HG03521 (cell line): ENCODE data around the gene PRM2.

Experiments used
- ATAC-seq: cut with Tn5 transposase; IDR thresholded peaks from one replicate; pipeline ENCODE4 v1.9.1; 2021; ENCODE audit warnings: mild to moderate bottlenecking, moderate library complexity; ENCODE audit not compliant: unreplicated experiment

The PRM2 gene

DNA sequence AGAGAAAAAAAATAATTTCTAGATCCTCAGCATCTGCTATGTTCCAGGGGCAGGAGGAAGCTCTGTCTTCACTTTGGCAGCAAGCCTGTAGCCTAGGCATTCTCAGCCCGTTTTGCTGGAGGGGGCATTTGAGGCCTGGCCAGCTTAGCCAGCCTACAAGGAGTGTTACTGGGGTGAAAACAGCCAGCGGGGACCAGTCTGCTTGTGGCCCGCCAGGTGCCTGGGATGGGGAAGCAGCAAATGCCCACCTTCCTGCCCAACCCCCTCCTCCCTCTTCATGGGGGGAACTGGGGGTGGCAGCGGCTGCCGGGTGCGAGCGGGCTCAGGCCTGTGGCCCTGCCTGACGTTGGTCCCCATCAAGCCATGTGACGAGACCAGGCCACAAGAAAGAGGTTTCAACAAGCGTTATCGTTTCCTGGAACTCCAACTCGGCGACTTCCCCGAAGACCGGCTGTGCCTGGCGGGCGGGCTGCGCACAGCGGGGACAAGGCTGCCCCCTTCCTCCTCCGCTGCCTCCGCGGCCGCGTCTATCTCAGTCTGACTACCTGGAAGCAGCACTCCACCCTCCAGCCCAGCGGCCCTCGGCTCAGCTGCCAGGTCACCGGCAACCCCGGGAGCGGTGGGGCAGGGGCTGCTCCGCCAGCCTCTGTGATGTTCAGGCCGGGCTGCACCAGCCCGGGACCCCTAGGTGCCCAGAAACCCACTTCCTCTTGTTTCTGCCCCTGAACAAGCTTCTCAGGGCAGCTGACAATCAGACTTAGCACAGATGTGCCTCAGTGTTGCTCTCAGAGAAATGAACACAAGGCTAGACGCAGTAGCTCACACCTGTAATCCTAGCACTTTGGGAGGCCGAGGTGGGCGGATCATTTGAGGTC, 43.2 kb downstream of the PRM2 start:
- ATAC-seq, result peak; percentile 56

- ATAC-seq, result no peak
Measured at GRCh38 chr16:11232302-11232851, 43.9 kb downstream of the PRM2 start.

DNA sequence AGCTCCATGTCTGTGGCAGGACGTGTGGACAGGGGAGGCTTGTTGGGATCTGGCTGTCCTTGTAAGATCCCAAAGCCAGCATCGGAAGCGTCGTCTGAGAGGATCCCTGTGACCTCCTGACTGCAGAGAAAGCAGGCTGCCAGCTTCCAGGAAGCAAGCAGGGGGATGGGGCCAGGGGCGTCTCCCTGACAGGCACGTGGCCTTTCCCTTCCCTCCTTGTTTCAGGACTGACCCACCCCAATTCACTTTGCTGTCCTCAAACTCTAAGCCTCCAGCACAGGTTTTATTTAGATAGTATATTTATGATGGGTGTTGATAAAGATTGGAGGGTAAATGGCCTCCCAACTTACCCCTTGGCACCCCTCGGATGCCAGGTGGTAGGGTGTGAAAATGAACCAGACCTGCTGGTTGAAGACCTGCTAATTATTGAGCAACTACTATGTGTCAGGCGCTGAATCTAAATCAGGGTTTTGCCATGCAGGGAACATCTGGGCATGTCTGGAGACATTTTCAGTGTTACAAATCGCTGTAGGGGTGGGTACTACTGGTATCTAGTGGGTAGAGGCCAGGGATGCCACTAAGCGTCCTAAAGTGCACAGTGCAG, 44.8 kb downstream of the PRM2 start:
- ATAC-seq, result no peak

DNA sequence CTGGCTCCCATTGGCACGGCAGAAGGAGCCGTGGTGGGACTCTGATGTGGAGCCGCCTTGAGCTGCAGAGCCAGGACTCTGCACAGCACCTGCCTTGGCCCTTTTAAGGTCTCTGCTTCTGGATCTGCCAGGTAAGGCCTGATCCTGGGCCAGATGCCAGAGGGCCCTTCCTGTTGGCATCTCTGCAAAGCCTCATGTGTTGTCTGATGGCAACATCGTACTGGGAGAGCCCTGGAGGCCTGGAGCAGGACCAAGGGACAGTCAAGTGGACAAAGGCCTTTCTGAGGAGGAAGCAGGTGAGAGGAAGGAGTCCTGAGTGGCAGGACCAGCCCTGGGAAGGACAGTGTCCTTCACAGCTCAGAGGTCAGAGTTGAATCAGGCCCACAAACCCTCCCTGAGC, 46.4 kb downstream of the PRM2 start:
- ATAC-seq, result no peak

GRCh38 chr16:11229432-11229831, 46.8 kb downstream of the PRM2 start:
- ATAC-seq, result no peak

DNA sequence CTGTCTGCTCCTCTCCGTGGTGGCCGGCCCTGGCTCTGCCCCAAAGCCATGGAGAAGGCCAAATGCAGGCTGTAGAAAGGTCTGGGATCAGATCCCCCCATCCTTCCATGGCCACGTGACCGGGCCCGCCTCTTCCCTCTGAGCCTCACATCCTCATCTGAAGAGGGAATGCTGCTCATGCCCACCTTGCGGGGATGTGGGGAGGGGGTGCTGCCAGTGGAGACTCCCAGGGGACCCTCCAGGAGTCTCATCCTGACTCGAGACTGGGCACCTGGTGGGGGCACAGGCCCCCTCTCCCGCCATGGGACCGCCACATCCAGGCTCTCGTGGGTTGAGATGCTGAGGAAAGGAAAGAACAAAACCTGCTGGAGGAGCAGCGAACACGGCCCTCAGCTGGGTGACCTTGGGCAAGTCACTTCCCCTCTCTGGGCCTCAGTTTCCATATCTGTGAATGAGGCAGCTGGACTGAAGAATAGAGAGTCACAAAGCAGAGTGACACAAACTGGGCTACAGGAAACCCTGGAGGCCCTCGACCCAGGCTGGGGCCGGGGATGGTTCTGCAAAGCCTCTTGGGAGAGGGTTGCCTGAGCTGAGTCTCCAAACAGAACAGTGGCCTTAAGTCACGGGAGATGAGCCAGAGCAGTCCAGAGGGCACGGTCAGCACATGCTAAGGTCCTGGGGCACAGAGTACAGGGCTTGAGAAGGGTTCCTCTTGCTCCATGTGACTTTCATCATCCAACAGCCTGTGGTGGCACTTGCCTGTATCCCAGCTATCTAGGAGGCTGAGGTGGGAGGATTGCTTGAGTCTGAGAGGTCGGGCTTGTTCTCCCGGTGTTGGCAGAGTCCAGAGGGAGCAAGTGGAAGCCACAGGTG, 50.4 kb downstream of the PRM2 start:
- no peak for ATAC-seq
